Body of pancreas (tissue), 4 donors: ENCODE measurements around the gene CCND3.

ENCODE experiments used
- POLR2A ChIP-seq, 3 donors: fragments of 450-650 bp; IDR thresholded peaks; one replicate each; pipeline ENCODE4 v1.6.1; 2016; ENCODE audit warnings: antibody characterized with exemption in 3 of 3, mild to moderate bottlenecking in 2 of 3
- TF ChIP-seq, protein P1 (sequence below), 7 experiments: fragments of 450-650 bp in 4 of 7; fragments of 200-600 bp in 3 of 7; sonication (generic) in 3 of 7; IDR thresholded peaks; one replicate each; pipeline ENCODE4 v1.5.1; 2016 to 2019; ENCODE audit warnings: antibody characterized with exemption in 7 of 7

DNA sequence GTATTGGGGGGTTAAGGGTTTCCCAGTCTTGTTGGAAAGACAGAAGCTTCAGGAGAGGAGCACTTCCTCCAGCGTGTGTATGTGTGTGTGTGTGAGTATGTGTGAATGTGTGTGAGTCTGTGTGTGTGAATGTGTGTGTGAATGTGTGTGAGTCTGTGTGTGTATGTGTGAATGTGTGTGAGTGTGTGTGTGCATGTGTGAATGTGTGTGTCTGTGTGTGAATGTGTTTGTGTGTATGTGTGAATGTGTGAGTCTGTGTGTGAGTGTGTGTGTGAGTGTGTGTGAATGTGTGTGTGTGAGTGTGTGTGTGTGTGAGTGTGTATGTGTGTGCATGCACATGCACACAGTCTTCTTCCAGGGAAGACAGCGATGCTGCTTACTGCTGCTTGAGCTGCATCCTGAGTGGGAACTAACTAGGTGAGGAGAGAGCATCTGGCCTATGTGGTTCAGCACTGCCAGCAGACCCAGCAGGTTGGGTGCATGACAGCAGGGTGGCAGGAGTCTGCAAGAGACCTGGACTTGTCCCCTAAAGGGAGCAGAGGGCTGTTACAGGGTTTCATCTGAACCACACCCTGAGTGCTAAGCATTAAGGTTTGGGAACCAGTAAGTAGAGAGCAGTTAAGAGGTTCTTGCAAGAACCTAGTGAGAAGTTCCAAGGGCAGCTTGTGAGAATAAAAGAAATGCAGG lies 22.7 kb upstream of the CCND3 start:
- TF ChIP-seq, protein P1, sequence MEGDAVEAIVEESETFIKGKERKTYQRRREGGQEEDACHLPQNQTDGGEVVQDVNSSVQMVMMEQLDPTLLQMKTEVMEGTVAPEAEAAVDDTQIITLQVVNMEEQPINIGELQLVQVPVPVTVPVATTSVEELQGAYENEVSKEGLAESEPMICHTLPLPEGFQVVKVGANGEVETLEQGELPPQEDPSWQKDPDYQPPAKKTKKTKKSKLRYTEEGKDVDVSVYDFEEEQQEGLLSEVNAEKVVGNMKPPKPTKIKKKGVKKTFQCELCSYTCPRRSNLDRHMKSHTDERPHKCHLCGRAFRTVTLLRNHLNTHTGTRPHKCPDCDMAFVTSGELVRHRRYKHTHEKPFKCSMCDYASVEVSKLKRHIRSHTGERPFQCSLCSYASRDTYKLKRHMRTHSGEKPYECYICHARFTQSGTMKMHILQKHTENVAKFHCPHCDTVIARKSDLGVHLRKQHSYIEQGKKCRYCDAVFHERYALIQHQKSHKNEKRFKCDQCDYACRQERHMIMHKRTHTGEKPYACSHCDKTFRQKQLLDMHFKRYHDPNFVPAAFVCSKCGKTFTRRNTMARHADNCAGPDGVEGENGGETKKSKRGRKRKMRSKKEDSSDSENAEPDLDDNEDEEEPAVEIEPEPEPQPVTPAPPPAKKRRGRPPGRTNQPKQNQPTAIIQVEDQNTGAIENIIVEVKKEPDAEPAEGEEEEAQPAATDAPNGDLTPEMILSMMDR (IDR thresholded peaks at IDR 0.05) = no peak
- no peak for TF ChIP-seq POLR2A (IDR thresholded peaks at IDR 0.05)
